ENCODE measurements around the gene DISP1.

DISP1 gene, protein sequence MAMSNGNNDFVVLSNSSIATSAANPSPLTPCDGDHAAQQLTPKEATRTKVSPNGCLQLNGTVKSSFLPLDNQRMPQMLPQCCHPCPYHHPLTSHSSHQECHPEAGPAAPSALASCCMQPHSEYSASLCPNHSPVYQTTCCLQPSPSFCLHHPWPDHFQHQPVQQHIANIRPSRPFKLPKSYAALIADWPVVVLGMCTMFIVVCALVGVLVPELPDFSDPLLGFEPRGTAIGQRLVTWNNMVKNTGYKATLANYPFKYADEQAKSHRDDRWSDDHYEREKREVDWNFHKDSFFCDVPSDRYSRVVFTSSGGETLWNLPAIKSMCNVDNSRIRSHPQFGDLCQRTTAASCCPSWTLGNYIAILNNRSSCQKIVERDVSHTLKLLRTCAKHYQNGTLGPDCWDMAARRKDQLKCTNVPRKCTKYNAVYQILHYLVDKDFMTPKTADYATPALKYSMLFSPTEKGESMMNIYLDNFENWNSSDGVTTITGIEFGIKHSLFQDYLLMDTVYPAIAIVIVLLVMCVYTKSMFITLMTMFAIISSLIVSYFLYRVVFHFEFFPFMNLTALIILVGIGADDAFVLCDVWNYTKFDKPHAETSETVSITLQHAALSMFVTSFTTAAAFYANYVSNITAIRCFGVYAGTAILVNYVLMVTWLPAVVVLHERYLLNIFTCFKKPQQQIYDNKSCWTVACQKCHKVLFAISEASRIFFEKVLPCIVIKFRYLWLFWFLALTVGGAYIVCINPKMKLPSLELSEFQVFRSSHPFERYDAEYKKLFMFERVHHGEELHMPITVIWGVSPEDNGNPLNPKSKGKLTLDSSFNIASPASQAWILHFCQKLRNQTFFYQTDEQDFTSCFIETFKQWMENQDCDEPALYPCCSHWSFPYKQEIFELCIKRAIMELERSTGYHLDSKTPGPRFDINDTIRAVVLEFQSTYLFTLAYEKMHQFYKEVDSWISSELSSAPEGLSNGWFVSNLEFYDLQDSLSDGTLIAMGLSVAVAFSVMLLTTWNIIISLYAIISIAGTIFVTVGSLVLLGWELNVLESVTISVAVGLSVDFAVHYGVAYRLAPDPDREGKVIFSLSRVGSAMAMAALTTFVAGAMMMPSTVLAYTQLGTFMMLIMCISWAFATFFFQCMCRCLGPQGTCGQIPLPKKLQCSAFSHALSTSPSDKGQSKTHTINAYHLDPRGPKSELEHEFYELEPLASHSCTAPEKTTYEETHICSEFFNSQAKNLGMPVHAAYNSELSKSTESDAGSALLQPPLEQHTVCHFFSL (N-terminal part only)

GRCh38 chr1:222814536-222815439 lies at the start of gene DISP1:
Gene DISP1, plus strand, starts transcription at chr1:222815039. Its CDS starts 127,785 bp downstream, at chr1:222942824.
- peak within 1 kb of the TSS; percentile 85 for H3K4me3 ChIP-seq (ENCODE audit: low read length)
- DNase-seq (ENCODE audit: low read depth): peak; percentile 75
- TF ChIP-seq, protein P1, sequence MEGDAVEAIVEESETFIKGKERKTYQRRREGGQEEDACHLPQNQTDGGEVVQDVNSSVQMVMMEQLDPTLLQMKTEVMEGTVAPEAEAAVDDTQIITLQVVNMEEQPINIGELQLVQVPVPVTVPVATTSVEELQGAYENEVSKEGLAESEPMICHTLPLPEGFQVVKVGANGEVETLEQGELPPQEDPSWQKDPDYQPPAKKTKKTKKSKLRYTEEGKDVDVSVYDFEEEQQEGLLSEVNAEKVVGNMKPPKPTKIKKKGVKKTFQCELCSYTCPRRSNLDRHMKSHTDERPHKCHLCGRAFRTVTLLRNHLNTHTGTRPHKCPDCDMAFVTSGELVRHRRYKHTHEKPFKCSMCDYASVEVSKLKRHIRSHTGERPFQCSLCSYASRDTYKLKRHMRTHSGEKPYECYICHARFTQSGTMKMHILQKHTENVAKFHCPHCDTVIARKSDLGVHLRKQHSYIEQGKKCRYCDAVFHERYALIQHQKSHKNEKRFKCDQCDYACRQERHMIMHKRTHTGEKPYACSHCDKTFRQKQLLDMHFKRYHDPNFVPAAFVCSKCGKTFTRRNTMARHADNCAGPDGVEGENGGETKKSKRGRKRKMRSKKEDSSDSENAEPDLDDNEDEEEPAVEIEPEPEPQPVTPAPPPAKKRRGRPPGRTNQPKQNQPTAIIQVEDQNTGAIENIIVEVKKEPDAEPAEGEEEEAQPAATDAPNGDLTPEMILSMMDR (conservative IDR thresholded peaks at IDR 0.05; ENCODE audit: low read length): no peak

GRCh38 chr1:222767152-222767571 lies 47.7 kb upstream of the DISP1 start:
- TF ChIP-seq, protein P1 (conservative IDR thresholded peaks at IDR 0.05; ENCODE audit: low read length): no peak
- DNase-seq (ENCODE audit: low read depth): no peak
- no peak overlapping the region for H3K4me3 ChIP-seq (ENCODE audit: low read length)

DNA sequence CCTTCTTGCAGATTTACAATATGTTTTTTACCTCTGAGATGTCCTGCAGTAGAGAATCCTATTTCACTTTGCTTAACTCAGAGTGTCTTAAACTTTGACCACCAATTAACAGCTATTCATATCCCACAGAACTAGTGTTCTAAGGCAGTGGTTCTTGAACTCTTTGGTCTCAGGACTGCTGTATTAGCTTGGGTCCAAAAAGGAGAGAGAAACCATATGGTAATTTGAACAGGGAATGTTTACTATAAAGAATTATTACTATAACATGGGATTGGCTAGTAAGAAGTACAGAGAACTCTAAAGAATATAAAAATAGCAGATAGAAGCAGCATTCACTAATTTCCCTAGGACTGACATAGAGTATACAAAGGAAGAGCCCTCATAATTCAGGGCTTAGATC lies 46.2 kb upstream of the DISP1 start:
- no peak for DNase-seq (ENCODE audit: low read depth)
- TF ChIP-seq, protein P1 (conservative IDR thresholded peaks at IDR 0.05; ENCODE audit: low read length): no peak

GRCh38 chr1:222769181-222769580 lies 45.7 kb upstream of the DISP1 start:
- TF ChIP-seq, protein P1 (conservative IDR thresholded peaks at IDR 0.05; ENCODE audit: low read length): no peak
- no peak for DNase-seq (ENCODE audit: low read depth)
- no peak overlapping the region for H3K4me3 ChIP-seq (ENCODE audit: low read length)

More for the DNA sequence above, 46.2 kb upstream of the DISP1 start:
- H3K4me3 ChIP-seq (ENCODE audit: low read length): no peak overlapping the region

DNA sequence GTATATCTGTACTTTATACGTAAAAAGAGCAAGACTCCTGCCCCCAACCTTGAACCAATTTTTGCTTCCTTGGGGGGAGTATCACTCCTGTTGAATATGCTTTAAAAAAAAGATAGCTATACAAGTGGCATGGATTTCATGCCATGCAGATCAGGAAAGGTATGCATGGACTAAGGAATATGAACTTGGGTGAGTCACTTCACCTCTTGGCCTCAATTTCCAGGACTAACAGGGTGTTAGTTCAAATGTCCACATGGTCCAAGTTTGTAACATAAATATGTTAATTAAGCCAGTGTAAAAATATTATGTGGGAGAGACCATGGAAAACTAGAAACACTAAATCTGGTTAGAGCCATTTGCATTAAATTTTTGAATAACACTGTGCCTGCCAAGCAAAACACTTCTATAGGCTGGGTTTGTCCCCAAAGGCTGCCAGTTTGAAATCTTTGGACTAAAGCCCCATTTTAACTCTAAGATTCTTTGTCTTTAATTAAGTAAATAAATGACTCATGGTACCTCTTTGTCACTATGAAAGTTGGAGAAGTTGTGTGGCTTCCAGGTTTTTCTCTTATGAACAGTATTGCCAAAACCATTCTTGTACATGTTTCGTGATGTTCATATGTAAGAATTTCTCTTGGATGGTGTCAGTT lies 44.7 kb upstream of the DISP1 start:
- DNase-seq (ENCODE audit: low read depth): no peak
- no peak overlapping the region for H3K4me3 ChIP-seq (ENCODE audit: low read length)
- TF ChIP-seq, protein P1 (conservative IDR thresholded peaks at IDR 0.05; ENCODE audit: low read length): no peak

Measured in AG10803 (cell line).